IMR-90 (cell line): ENCODE measurements around the gene F2. TPM values are rescaled to one million over a fixed set of nuclear protein-coding genes. Genes with fewer than 3 reads are reported as not detected.

Source experiments
- ATAC-seq: fragments of 200-7000 bp; cut with Tn5 transposase; 2 replicates; pipeline ENCODE4 v1.9.1; 2020; ENCODE audit warnings: low read depth, mild to moderate bottlenecking, moderate library complexity
- BruUV-seq: library from RNA; stranded (reverse); fragments of 400-500 nt; replicated peaks from 2 replicates; lab custom pipeline; 2021; lab: Mats Ljungman, UMichigan
- CTCF ChIA-PET: fragments of 300-600 bp; formaldehyde crosslinking; extraction: SDS; loops from one replicate; lab custom pipeline; 2021; ENCODE audit warnings: antibody characterized with exemption; lab: Yijun Ruan, JAX
- POLR2A ChIA-PET: fragments of 300-600 bp; sonication (Branson Sonifier 250); formaldehyde crosslinking; loops from one replicate; lab custom pipeline; 2022; ENCODE audit warnings: antibody characterized with exemption; ENCODE audit not compliant: unreplicated experiment; lab: Charles Lee
- DNase-seq: peaks from one replicate; pipeline ENCODE4 v3.0.0; 2013
- H2AFZ ChIP-seq: replicated peaks from 2 replicates; pipeline ENCODE3; 2013; ENCODE audit warnings: low read length, mild to moderate bottlenecking; ENCODE audit not compliant: poor library complexity
- H2AK5ac ChIP-seq: 2 replicates; pipeline ENCODE4 v1.6.1; 2013; ENCODE audit warnings: low read depth, low read length, inconsistent platforms
- H2AK9ac ChIP-seq: replicated peaks from 2 replicates; pipeline ENCODE3; 2013; ENCODE audit warnings: mild to moderate bottlenecking, low read depth, low read length, moderate library complexity; ENCODE audit not compliant: poor library complexity
- H2BK120ac ChIP-seq: 2 replicates; pipeline ENCODE4 v1.6.1; 2013; ENCODE audit warnings: low read depth, low read length, inconsistent platforms
- H2BK15ac ChIP-seq: 3 replicates; pipeline ENCODE4 v1.6.1; 2013; ENCODE audit warnings: low read depth, low read length, inconsistent platforms
- H2BK20ac ChIP-seq: 2 replicates; pipeline ENCODE4 v1.6.1; 2013; ENCODE audit warnings: low read depth, mild to moderate bottlenecking, inconsistent platforms, low read length, moderate library complexity
- H2BK5ac ChIP-seq: 2 replicates; pipeline ENCODE4 v1.6.1; 2013; ENCODE audit warnings: mild to moderate bottlenecking, low read depth, low read length, inconsistent platforms; ENCODE audit not compliant: poor library complexity, severe bottlenecking
- H3K14ac ChIP-seq: replicated peaks from 2 replicates; pipeline ENCODE4 v1.6.1; 2013; ENCODE audit warnings: low read depth, low read length, inconsistent platforms
- H3K18ac ChIP-seq: 2 replicates; pipeline ENCODE4 v1.6.1; 2013; ENCODE audit warnings: low read depth, low read length, control low read depth
- H3K23ac ChIP-seq: 2 replicates; pipeline ENCODE4 v1.6.1; 2013; ENCODE audit warnings: low read depth, low read length, inconsistent platforms
- H3K27ac ChIP-seq: 2 replicates; pipeline ENCODE4 v1.5.1; 2013; ENCODE audit warnings: mild to moderate bottlenecking, control low read depth, low read length; ENCODE audit not compliant: insufficient read depth
- H3K27me3 ChIP-seq: 2 replicates; pipeline ENCODE4 v1.6.1; 2013; ENCODE audit warnings: low read length; ENCODE audit not compliant: control insufficient read depth, insufficient read depth
- H3K36me3 ChIP-seq: 2 replicates; pipeline ENCODE4 v1.6.1; 2013; ENCODE audit warnings: low read length, mixed read lengths; ENCODE audit not compliant: control insufficient read depth, insufficient read depth
- H3K4ac ChIP-seq: 2 replicates; pipeline ENCODE4 v1.6.1; 2013; ENCODE audit warnings: low read depth, low read length, inconsistent platforms
- H3K4me1 ChIP-seq: 2 replicates; pipeline ENCODE4 v1.6.1; 2013; ENCODE audit warnings: low read length, mixed read lengths; ENCODE audit not compliant: control insufficient read depth, insufficient read depth
- H3K4me2 ChIP-seq: 2 replicates; pipeline ENCODE4 v1.6.1; 2013; ENCODE audit warnings: low read depth, mild to moderate bottlenecking, control low read depth, low read length, moderate library complexity
- H3K4me3 ChIP-seq: 2 replicates; pipeline ENCODE4 v1.5.1; 2013; ENCODE audit warnings: low read depth, mild to moderate bottlenecking, control low read depth, low read length, moderate library complexity; ENCODE audit not compliant: insufficient read depth
- H3K56ac ChIP-seq: 2 replicates; pipeline ENCODE4 v1.6.1; 2013; ENCODE audit warnings: low read length, inconsistent platforms; ENCODE audit not compliant: insufficient read depth; ENCODE audit errors: extremely low read depth
- H3K79me1 ChIP-seq, 2 experiments: 2 replicates each; pipeline ENCODE4 v1.6.1; 2013; ENCODE audit warnings: low read length in 2 of 2, inconsistent platforms in 1 of 2, low read depth in 1 of 2
- H3K9ac ChIP-seq: 2 replicates; pipeline ENCODE4 v1.6.1; 2013; ENCODE audit warnings: low read depth, low read length, control low read depth
- H3K9me1 ChIP-seq: 2 replicates; pipeline ENCODE4 v1.6.1; 2013; ENCODE audit warnings: low read length, inconsistent platforms; ENCODE audit not compliant: insufficient read depth
- H3K9me3 ChIP-seq: 2 replicates; pipeline ENCODE4 v1.6.1; 2013; ENCODE audit warnings: low read length; ENCODE audit not compliant: control insufficient read depth, insufficient read depth
- H4K20me1 ChIP-seq: 2 replicates; pipeline ENCODE4 v1.6.1; 2013; ENCODE audit warnings: low read length, inconsistent platforms; ENCODE audit not compliant: insufficient read depth
- H4K5ac ChIP-seq: 2 replicates; pipeline ENCODE4 v1.6.1; 2013; ENCODE audit warnings: mild to moderate bottlenecking, low read depth, low read length, control low read depth
- H4K8ac ChIP-seq, 2 experiments: 2 replicates each; pipeline ENCODE4 v1.6.1; 2013; ENCODE audit warnings: low read depth in 2 of 2, low read length in 2 of 2, control low read depth in 1 of 2, inconsistent platforms in 1 of 2
- H4K91ac ChIP-seq: 2 replicates; pipeline ENCODE4 v1.6.1; 2013; ENCODE audit warnings: low read depth, low read length, inconsistent platforms; ENCODE audit not compliant: insufficient read depth
- CEBPB ChIP-seq: IDR thresholded peaks from 2 replicates; pipeline ENCODE4 v1.6.1; 2012; ENCODE audit warnings: low read depth, low read length, improper control_type of control experiment
- CHD1 ChIP-seq: IDR thresholded peaks from 2 replicates; pipeline ENCODE4 v1.6.1; 2012; ENCODE audit warnings: low read depth, low read length, improper control_type of control experiment
- ELK1 ChIP-seq: fragments of 150-350 bp; IDR thresholded peaks from 2 replicates; pipeline ENCODE4 v1.6.1; 2016; ENCODE audit warnings: low read depth, mild to moderate bottlenecking, low read length, moderate library complexity, borderline replicate concordance
- FOS ChIP-seq: fragments of 150-350 bp; IDR thresholded peaks from 2 replicates; pipeline ENCODE4 v1.6.1; 2016; ENCODE audit warnings: low read depth, low read length
- MAFK ChIP-seq: IDR thresholded peaks from 2 replicates; pipeline ENCODE4 v1.6.1; 2012; ENCODE audit warnings: low read depth, low read length, improper control_type of control experiment
- MAZ ChIP-seq: IDR thresholded peaks from 2 replicates; pipeline ENCODE4 v1.6.1; 2012; ENCODE audit warnings: low read depth, mild to moderate bottlenecking, low read length, improper control_type of control experiment, moderate library complexity, borderline replicate concordance
- MXI1 ChIP-seq: IDR thresholded peaks from 2 replicates; pipeline ENCODE4 v1.6.1; 2012; ENCODE audit warnings: low read depth, mild to moderate bottlenecking, low read length, moderate library complexity, borderline replicate concordance
- NFE2L2 ChIP-seq: fragments of 150-350 bp; IDR thresholded peaks from 2 replicates; pipeline ENCODE4 v1.6.1; 2016; ENCODE audit warnings: low read depth, mild to moderate bottlenecking, low read length
- POLR2A ChIP-seq: IDR thresholded peaks from 2 replicates; pipeline ENCODE4 v1.6.1; 2012; ENCODE audit warnings: mild to moderate bottlenecking, low read depth, low read length
- RCOR1 ChIP-seq: IDR thresholded peaks from 2 replicates; pipeline ENCODE4 v1.6.1; 2012; ENCODE audit warnings: mild to moderate bottlenecking, low read length, improper control_type of control experiment; ENCODE audit not compliant: insufficient replicate concordance
- RFX5 ChIP-seq: IDR thresholded peaks from 2 replicates; pipeline ENCODE4 v1.8.0; 2012; ENCODE audit warnings: low read depth, mild to moderate bottlenecking, low read length, moderate library complexity
- SMC3 ChIP-seq: fragments of 150-350 bp; IDR thresholded peaks from 2 replicates; pipeline ENCODE4 v1.6.1; 2016; ENCODE audit warnings: low read depth, mild to moderate bottlenecking, antibody characterized with exemption, low read length, moderate library complexity
- USF2 ChIP-seq: fragments of 150-350 bp; IDR thresholded peaks from 2 replicates; pipeline ENCODE4 v1.6.1; 2017; ENCODE audit warnings: mild to moderate bottlenecking, antibody characterized with exemption, low read length, low read depth
- WGBS, 2 experiments: methylation state at CpG; one replicate each; pipeline versions ENCODE4 v1.1.5 to v1.1.7; 2013; ENCODE audit warnings: missing lambda C conversion rate in 2 of 2; ENCODE audit not compliant: insufficient read length in 1 of 2; ENCODE audit errors: extremely low coverage in 2 of 2; 5-methylcytosine and 5-hydroxymethylcytosine counted together
- dilution Hi-C: fragments of 300-500 bp; cut with HindIII; formaldehyde crosslinking; loops from one replicate; pipeline ENCODE4 v1.14.3; 2018; ENCODE audit warnings: low sequenced_read_pairs; ENCODE audit not compliant: unreplicated experiment
- in situ Hi-C: fragments of 300-500 bp; cut with MboI; formaldehyde crosslinking; loops from 3 replicates; pipeline ENCODE4 v1.14.3; 2019; ENCODE audit warnings: low sequenced_read_pairs, inconsistent platforms, mixed read lengths
- intact Hi-C: fragments of 100-400 bp; cut with micrococcal nuclease; formaldehyde crosslinking; loops from 2 replicates; pipeline ENCODE4 v1.10.0; 2022
- polyA plus RNA-seq, 3 experiments: library from polyadenylated mRNA; depleted of rRNA; stranded (reverse); fragments of >200 nt; gene quantifications; 2 replicates each; pipeline ENCODE4 v1.2.3, GENCODE V29; 2012; ENCODE audit warnings: low replicate concordance in 1 of 3
- total RNA-seq: library from RNA; depleted of rRNA; stranded (reverse); fragments of >200 nt; gene quantifications from 2 replicates; pipeline ENCODE4 v1.2.3, GENCODE V29; 2012

The F2 gene
- total and polyA plus RNA-seq, 2 of the 4 experiments (the other 2 are of a cell fraction), result not detected

GRCh38 chr11:46694072-46694471, 24.9 kb upstream of the F2 start:
- TF ChIP-seq POLR2A (no peak), ELK1 (no peak), FOS (no peak), CHD1 (no peak), MAZ (no peak), RCOR1 (no peak), NFE2L2 (no peak), USF2 (no peak), MXI1 (no peak), MAFK (no peak), RFX5 (no peak), CEBPB (no peak), SMC3 (no peak)
- no peak overlapping the region for H2AK5ac ChIP-seq
- no peak for DNase-seq
- no peak overlapping the region for H3K23ac ChIP-seq
- H3K56ac ChIP-seq, result no peak overlapping the region
- H2AK9ac ChIP-seq, result no peak overlapping the region
- dilution Hi-C loops, result no loop called here
- ChIA-PET POLR2A (no interaction called here), CTCF (interaction anchor here (0.7 kb wide), 1 partner anchor 77 kb away, joined by 3 read pairs; the partner anchor contains the start of gene ATG13)
- BruUV-seq, result no TSS peak
- no peaks in the 10 kb centered on the region for H3K27me3 ChIP-seq
- H2AFZ ChIP-seq, result no peak overlapping the region
- H3K27ac ChIP-seq, result 0 out of 2 replicates have a peak overlapping the region, but pooled peaks have one; percentile 5
- WGBS, 2 experiments, result 93% methylated on average over 4 of the region's 6 CpGs; no CpG with 5 or more reads in 1 of the 2 experiments
- H4K5ac ChIP-seq, result no peak overlapping the region
- no peak overlapping the region for H3K4me3 ChIP-seq
- no peak overlapping the region for H3K18ac ChIP-seq
- no peak overlapping the region for H4K91ac ChIP-seq
- no peak overlapping the region for H2BK15ac ChIP-seq
- no peak overlapping the region for H3K14ac ChIP-seq
- no peak overlapping the region for H2BK5ac ChIP-seq
- H3K9me3 ChIP-seq, result no peaks in the 10 kb centered on the region
- H3K4me1 ChIP-seq, result peaks cover 11% of the 10 kb centered on the region
- no peak overlapping the region for H2BK120ac ChIP-seq
- in situ Hi-C loops, result no loop called here
- H2BK20ac ChIP-seq, result no peak overlapping the region
- peaks cover 56% of the 10 kb centered on the region for H3K36me3 ChIP-seq
- no peak overlapping the region for H3K4ac ChIP-seq
- intact Hi-C loops, result no loop called here
- peaks cover 13% of the 10 kb centered on the region; the same call in 1 of the 2 replicates for H3K9me1 ChIP-seq
- H4K8ac ChIP-seq, result no peak overlapping the region
- H3K9ac ChIP-seq, result no peak overlapping the region
- H3K79me1 ChIP-seq, result peaks cover 32 to 62% of the 10 kb centered on the region in 2 experiments
- 0 out of 2 replicates have a peak, but pooled peaks cover 12% of the 10 kb centered on the region for H4K20me1 ChIP-seq
- no peak for ATAC-seq
- H3K4me2 ChIP-seq, result no peak overlapping the region
